NOMO-1 treated with dmso at 0.1 percent for 144 hours (cell line): ENCODE measurements around the gene PIK3C2G.

Experiments used
- DNase-seq: peaks from one replicate; lab custom pipeline; 2025; ENCODE audit not compliant: unreplicated experiment; lab: John Stamatoyannopoulos, UW

The PIK3C2G gene

DNA sequence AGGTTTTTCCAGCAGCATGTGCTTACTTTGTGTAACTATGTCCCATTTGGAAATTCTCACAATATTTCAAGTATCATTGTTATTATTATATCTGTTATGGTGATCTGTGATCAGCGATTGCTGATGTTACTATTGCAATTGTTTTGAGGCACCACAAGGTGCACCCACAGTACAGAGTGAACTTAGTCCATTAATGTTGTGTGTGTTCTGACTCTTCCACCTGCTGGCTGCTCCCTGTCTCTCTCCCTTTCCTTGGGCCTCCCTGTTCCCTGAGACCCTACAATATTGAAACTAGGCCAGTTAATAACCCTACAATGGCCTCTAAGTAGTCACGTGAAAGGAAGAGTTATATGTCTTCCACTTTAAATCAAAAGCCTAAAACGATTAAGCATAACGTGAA, 153.9 kb downstream of the PIK3C2G start:
- DNase-seq, result no peak

- no peak for DNase-seq
These were observed 155.1 kb downstream of the PIK3C2G start for GRCh38 chr12:18416412-18416811.

GRCh38 chr12:18419311-18419710, 158.0 kb downstream of the PIK3C2G start:
- DNase-seq, result no peak

DNA sequence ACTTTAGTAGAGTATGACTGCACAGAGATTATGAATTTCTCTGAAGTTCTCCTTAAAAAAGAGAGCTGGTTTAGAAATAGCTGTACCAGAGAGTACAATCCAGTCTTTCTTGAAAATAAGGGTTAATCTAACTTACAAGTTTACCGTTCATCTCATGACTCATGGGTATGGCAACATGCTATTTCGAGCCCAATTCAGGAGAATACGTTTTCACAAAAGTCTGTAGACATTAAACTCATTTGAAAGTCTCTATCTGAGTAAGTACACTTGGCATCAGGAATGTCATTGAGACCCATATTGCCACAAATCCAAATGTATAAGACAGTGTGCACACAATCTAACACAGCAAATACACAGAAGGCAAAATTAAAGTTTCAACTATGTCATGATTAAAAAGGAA, 160.5 kb downstream of the PIK3C2G start:
- no peak for DNase-seq

DNA sequence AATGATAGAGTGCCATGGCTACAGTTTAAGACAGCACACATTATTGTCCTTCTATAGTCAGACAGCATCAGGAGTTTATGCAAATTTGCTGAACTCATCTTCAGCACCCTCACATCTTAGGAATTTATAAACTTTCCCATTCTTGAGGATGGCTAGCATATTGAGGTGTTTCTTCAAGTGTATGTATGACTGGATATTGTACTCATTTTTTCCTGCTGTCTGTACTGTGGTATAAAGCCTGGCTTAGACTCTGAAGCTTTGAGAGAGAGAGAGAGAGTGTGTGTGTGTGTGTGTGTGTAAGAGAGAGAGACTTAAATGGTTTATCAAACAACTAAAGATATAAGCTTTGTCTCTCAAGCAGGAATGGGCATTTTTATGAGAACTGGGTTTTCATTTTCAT, 161.6 kb downstream of the PIK3C2G start:
- DNase-seq, result no peak

- DNase-seq, result no peak
These were observed 163.5 kb downstream of the PIK3C2G start for GRCh38 chr12:18424857-18425256.

- DNase-seq, result no peak
These were observed 166.2 kb downstream of the PIK3C2G start for GRCh38 chr12:18427520-18427919.

- DNase-seq, result no peak
These were observed 167.1 kb downstream of the PIK3C2G start for GRCh38 chr12:18428416-18428815.

GRCh38 chr12:18429366-18429765, 168.0 kb downstream of the PIK3C2G start:
- DNase-seq, result no peak

- DNase-seq, result peak; percentile 20
These were observed 169.2 kb downstream of the PIK3C2G start for GRCh38 chr12:18430425-18431048.

DNA sequence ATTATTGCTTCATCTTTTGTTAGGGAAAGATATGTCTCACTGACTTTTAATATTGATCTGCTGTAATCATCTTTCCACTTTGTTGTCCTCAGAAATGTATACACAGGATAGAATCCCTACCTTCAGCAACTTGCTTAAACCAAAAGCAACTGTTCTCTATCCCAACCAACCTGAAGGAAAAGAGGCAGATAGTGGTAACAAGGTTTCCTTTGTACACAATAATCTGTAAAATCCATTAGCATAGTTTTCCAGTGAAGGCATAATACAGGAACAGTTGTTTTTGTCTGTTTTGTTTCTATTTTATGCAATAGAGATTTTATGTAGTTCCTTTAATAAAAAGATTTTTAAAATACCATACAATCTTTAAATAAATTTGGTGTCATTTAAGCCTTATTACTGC, 170.5 kb downstream of the PIK3C2G start:
- DNase-seq, result no peak

DNA sequence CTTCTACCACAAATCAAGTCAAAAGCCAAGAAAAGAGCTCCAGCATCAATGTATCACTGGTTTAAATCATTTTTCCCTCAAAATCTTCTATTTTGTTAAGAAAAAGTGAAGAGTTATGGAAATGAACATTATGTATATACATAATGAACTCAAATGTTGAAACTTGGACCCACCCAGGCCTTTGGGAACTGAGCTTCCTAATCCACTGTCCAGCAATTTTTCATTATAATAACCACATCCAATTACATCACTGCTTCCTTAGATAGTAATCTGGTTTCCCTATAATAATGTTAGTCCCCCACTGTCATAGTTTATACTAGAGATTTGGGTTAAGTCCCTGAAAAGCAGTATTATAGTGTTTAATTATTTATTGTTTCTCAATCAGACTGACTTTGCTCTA, 170.9 kb downstream of the PIK3C2G start:
- no peak for DNase-seq

GRCh38 chr12:18436170-18436569, 174.9 kb downstream of the PIK3C2G start:
- DNase-seq, result no peak

DNA sequence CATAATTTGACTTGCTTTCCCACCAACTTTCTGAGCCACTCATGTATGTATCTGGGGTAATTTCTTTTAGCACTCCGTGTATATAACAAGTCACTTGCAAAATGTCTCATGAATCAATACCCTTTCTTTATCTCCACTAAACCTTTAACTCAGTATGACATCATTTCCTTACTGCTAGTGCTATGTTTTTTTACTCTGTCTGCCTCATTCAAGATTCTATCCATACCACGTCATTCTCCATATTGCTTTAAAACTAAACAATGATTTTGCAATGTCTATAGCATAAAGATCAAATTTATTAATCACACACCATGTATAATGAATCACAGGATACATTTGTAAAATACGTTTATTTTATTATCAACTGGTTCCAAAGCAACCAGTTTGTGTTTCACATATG, 178.2 kb downstream of the PIK3C2G start:
- no peak for DNase-seq

DNA sequence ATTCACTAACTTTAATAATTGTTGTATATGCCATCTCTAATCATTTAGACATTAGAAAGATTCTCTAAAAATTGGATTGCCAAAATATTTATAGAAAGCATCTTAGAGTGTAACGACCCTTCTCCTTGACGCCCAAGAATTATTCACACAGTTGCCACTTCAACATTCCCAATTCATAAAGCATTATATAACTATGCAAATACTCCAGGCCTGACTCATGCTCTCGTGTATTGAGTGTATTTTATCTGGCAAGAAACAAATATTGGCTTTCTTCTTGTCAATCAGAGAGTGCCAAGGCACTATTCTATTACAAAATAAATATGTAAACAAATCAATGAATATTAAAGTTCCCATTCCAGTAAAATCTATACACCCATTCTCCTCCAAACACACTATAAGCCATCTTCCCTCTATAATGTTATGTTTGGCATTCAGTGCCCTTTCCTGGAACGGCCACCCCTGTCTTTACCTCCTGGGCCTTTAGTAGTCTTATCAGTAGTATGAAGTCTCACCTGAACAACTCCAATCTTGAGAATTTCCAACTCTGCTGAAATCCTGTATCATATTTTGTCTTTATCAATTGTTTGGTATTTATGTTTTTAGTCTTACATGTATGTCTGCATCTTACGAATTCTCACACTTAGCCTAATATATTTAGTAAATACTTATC, 182.6 kb downstream of the PIK3C2G start:
- DNase-seq, result no peak

DNA sequence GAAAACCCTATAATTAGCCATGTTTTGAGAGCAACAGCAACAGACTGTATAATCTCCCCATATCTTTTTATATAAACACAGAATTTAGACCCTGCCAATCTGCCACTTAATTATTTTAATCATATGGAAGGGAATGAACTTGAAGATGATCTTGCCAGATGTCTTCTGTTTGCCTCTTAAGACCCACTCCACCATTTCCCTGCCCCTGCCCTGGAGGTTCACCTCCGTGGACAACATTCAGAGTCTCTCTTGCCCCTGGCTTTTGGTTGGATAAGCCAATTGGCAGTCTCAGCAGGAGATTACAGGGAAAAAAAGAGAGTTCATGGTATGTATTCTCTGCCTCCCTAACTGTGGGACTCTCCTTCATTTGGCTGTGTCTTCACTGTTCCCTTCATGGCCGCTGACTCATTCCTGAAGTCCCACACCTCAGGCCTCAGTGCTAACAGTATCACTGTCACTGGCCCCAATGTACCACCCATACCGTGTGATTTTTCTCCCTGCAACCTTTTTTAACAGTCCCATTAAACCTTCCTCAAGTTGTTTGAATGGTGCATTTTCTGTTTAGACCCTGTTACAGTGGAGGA, 184.8 kb downstream of the PIK3C2G start:
- no peak for DNase-seq

DNA sequence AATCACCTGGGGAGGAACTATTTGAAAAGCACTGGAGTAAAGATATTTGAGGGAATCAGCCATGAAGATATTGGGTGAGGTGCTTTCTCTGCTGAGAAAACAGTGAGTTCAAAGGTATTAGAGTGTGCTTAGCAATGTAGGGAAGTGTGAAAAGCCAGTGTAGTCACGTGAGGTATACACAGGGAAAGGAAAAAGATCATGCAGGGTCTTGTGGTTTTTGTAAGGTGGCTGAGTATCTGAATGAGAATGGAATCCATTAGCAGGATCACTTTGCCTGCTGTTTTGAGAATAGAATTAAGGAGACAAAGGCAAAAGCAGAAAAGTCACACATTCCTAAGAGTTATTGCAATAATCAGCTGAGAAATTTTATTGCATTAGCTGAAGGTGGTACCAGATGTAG, 193.0 kb downstream of the PIK3C2G start:
- no peak for DNase-seq

DNA sequence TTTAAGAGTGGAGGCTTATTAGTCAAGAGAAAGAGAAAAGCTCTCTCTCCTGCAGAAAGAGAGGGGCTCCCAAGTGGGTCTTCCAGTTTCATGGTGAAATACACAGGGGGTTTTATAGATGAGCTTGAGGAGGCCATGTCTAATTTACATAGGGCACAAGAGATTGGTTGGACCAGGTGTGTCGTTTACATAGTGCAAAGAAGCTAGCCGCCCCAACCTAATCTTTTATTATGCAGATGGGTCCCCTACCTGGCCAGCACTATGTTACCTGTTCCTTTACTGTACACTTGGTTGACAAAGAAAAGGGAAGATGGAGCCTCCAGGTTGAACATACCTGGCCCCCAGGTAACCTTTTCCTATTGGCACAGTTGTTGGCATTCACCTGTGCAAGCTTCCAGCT, 195.0 kb downstream of the PIK3C2G start:
- DNase-seq, result no peak

DNA sequence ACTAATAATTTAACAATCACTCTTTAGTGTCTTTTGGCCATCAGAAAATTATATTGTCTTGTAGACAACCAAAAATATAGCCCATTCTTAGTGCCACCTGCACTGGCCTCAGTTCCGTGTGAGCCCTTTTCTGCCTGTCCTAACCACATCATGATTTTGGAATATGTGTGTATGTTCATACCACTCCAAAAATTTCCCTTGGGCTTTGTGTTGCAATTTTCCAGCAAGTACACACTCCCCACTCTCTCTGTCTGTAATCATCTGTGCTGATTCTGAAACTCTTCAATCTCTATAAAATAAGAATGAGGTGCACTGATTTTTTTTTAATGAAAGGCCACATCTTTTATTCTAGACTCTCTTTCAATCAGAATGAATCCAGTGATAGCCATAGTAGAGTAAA, 196.0 kb downstream of the PIK3C2G start:
- DNase-seq, result no peak

DNA sequence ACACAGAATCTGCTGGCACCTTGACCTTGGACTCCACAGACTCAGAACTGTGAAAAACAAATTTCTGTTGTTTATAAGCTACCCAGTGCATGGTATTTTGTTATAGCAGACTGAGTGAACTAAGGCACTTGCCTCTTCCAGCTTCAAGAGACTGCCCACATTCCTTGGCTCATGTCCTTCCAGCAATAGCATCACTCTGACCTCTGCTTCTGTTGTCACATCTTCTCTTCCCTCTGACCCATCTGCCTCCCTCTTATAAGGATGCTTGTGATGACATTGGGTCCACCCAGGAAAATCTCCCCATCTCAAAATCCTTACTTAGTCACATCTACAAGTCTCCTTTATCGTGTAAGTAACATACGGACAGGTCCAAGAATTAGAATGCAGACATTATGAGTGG, 200.4 kb downstream of the PIK3C2G start:
- DNase-seq, result no peak

- DNase-seq, result no peak
These were observed 201.1 kb downstream of the PIK3C2G start for GRCh38 chr12:18462442-18462841.

GRCh38 chr12:18467620-18468245, 206.4 kb downstream of the PIK3C2G start:
- DNase-seq, result no peak
